ENCODE data around the gene LONRF2.

DNA sequence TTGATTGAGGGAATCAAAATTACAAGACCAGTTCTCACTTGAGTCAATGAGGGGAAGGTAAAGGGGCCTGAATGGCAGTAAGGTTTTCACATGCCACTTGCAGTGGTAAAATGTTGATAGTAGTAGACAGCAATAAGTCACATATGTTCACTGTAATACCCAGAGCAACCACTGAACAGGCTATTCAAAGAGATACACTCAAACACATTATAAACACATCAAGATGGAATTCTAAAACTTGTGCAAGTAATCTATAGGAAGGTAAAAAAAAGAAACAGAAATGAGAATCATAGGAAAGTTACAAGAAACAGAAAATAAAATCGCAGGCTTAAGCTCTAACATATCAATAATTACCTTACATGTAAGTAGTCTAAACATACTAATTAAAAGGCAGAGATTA is 93.3 kb downstream of the LONRF2 start:
- TF ChIP-seq, protein P1, sequence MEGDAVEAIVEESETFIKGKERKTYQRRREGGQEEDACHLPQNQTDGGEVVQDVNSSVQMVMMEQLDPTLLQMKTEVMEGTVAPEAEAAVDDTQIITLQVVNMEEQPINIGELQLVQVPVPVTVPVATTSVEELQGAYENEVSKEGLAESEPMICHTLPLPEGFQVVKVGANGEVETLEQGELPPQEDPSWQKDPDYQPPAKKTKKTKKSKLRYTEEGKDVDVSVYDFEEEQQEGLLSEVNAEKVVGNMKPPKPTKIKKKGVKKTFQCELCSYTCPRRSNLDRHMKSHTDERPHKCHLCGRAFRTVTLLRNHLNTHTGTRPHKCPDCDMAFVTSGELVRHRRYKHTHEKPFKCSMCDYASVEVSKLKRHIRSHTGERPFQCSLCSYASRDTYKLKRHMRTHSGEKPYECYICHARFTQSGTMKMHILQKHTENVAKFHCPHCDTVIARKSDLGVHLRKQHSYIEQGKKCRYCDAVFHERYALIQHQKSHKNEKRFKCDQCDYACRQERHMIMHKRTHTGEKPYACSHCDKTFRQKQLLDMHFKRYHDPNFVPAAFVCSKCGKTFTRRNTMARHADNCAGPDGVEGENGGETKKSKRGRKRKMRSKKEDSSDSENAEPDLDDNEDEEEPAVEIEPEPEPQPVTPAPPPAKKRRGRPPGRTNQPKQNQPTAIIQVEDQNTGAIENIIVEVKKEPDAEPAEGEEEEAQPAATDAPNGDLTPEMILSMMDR (optimal IDR thresholded peaks at IDR 0.05 in 1 of 3, IDR thresholded peaks at IDR 0.05 in 1 of 3, conservative IDR thresholded peaks at IDR 0.05 in 1 of 3; ENCODE audit: extremely low read depth in 1 of 3, insufficient read depth in 2 of 3, low read length in 3 of 3): no peak
- TF ChIP-seq EZH2 (IDR thresholded peaks at IDR 0.05; ENCODE audit: low read length): no peak

Measured in keratinocyte (primary cell).